ENCODE data around the gene PRRC2B.

- TF ChIP-seq CTCF (IDR thresholded peaks at IDR 0.05): no peak
- TF ChIP-seq POLR2A (IDR thresholded peaks at IDR 0.05): no peak
Measured at GRCh38 chr9:131398204-131398603, 4.3 kb downstream of the PRRC2B start.

Data from right lobe of liver (tissue), 4 donors.